HG02571 (cell line): ENCODE data around the gene MGAT5.

Source experiments
- ATAC-seq: cut with Tn5 transposase; IDR thresholded peaks from one replicate; pipeline ENCODE4 v1.9.1; 2021; ENCODE audit warnings: mild to moderate bottlenecking, moderate library complexity; ENCODE audit not compliant: unreplicated experiment

Gene MGAT5

GRCh38 chr2:134301099-134301927 lies 47.4 kb downstream of the MGAT5 start:
- no peak for ATAC-seq

- ATAC-seq, result no peak
Measured at GRCh38 chr2:134301928-134302260, 48.0 kb downstream of the MGAT5 start.

DNA sequence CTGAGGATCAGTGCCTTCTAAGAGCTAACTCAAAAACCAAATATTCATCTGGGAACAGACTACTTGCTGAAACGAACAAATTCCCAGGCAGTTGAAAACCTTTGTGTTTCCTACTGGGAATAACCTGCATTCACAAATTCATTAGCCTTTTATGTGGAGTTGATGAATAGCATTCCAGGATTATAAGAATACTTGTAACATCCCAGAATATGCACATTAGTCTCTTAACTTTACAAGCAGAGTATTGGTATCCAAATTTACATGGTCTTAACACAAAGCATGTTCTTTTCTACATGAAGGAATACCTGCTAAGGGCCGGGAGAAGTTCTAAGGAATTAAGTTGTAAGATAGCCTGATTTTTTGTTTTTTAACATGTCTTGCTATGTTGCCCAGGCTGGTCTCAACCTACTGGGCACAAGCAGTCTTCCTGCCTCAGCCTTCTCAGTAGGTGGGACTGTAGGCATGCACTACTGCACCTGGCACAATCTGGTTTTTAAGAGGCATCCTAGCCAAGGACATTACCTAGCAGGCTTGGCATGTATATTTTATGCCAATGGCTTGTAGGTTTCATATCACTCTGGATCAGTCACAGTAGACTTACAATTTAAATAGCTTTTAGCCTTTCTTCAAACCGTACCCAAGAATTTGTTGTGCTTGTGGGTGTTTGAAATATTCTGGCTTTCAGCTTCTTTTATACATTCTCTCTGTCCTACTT lies 50.7 kb downstream of the MGAT5 start:
- no peak for ATAC-seq

GRCh38 chr2:134305109-134305491 lies 51.2 kb downstream of the MGAT5 start:
- ATAC-seq, result no peak

GRCh38 chr2:134306521-134306920 lies 52.6 kb downstream of the MGAT5 start:
- no peak for ATAC-seq

- no peak for ATAC-seq
Measured at GRCh38 chr2:134307334-134307733, 53.5 kb downstream of the MGAT5 start.

DNA sequence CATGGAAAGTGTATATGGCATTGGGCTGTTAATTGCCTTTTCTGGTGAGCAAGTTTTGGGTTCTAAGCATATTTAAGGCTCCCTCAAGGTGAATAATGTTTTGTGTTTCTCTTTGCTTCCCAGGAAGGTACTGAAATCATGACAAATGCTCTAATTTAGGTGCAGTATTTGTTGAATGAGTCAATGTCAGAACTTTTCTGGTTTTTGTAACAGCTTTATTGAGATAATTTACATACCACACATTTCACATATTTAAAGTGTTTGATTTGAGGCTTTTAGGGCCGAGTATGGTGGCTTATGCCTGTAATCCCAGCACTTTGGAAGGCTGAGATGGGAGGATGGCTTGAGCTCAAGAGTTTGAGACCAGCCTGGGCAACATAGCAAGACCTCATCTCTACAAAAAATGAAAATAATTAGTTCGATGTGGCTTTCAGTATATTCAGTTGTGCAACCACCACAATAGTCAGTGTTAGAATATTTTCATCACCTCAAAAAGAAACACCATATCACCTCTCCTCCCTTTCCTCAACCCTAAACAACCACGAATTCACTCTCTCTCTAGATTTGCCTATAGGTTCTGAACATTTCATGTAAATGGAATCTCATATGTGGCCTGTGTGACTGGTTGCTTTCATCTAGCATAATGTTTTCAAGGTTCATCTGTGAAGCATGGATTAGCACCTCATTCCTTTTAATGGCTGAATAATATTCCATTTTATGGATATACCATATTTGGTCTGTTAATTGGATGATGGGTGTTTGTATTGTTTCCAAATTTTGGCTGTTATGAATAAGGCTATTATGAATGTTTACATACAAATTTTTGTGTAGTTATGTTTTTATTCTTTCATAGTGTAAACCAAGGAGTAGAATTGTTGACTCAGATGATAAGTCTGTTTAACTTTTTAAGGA lies 54.9 kb downstream of the MGAT5 start:
- ATAC-seq, result no peak

DNA sequence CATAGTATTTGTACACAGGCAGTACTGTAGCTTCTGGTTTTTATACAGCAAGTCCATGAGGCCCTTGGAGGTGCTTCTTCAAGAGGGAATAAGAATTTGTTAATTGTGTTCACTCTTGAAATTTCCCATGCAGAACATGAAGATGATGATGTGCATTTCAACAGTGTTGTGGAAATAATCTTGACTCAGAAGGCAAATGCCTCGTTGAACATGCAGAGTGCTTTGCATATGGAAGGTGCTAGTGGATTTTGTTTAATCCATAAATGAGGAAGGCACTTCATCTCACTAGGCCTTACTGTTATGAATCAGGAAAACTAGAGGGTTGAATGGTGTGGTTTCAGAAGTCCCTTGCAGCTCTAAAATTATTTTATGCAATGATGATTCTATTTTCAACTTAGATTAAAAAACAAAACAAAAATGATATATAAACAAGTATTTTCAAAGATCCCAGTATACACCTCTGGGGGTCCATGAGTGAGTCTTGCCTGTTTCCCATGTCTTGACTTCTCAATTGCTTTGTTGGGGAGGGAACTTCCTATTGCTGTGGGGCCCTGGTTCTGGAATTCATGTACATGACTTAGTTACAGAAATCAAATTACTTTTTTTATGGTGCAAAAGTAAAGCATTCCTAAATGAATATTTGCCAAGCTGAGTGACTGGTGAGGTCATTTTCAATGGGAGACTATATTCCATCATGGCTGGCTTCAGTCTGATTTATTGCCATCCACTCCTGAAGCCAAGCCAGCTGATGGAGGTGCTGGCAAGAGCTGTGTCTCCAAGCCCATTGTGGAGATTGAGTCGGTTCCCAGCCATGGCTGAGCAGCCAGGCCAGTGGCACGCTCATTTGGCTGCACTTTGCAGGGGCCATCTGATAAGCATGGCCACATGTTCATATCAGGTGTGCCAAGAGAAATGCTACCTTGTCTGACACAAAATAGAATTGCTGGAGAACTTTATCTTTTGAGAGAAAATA lies 56.5 kb downstream of the MGAT5 start:
- no peak for ATAC-seq

GRCh38 chr2:134312482-134312881 lies 58.6 kb downstream of the MGAT5 start:
- no peak for ATAC-seq

GRCh38 chr2:134314202-134314601 lies 60.3 kb downstream of the MGAT5 start:
- no peak for ATAC-seq

DNA sequence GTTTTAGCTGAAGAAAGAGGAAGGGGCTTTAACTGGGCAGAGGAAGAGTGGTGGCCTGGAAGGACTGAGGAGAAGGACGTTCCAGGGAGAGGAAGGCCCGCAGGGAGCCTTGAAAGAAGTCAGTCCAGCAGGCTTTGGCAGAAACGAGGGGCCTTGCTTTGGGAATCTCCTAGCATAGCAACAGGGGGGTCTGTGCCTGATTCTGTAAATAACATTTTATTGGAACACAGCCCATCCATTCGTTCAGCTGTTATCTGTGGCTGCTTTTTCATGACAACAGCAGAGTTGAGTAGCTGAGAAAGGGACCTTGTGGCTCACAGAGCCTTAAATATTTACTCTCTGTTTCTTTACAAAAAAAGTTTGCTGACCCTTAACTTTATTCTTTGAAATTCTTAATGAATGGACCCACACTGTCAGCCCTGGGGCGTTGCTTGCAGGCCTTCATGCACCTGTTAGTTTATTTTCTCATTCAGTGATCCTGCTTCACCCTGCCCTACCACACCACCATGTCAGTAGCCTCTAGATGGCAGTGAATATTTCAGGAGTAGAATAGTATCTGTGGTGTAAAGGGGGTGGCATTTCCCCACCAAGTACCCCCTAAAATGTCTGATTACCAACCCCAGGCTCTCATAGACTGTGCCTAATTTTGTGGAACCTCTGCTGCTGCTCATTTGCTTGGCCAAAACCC lies 61.0 kb downstream of the MGAT5 start:
- no peak for ATAC-seq

GRCh38 chr2:134315471-134315870 lies 61.6 kb downstream of the MGAT5 start:
- ATAC-seq, result no peak

DNA sequence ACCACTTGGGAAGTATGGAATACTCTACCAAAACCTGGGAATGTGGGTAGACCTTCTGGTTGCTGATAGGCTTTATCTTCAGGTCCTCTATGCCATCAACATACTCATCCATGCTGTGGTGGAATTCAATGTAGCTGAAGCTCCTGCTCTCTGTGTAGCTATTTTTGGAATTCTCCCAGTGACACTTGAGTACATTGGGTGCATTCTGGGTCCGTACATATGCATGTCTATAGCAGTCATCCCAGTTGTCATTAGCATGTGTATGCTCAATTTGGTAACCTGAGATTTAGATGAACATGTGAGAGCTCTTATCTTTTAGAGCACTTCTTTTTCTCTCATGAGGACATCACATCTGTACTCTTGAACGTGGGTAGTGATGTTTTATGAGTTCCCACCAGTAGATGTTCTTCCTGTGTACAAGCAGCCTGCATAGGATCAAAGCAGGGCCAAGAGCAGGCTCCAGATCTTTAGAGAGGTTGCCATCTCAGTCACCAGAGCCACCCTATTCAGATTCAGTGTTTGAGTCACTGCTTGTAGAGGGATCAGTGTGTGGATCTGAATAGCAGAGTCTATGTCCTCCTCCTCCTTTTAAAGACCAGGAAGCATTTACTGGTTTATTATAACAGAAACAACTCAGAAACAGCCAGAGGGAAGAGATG lies 65.9 kb downstream of the MGAT5 start:
- no peak for ATAC-seq

- no peak for ATAC-seq
Measured at GRCh38 chr2:134320930-134321329, 67.1 kb downstream of the MGAT5 start.

DNA sequence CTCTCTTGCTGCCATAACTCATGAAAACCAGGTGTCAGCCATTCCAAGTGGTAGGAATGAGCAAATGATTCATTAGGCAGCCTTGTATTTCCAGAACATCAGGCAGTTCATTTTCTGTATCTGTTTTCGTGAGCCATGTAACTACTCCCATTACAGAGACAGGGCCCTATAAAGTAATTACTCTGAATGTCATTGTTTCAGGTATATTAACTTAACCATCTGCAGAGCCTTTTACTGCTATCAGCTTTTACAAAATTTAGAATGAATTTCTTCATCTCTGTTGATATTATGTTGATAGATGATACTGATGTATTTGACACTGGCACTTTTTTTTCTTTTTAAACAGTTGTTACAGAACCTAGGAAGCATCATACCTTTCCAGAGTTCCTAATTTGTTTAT lies 69.9 kb downstream of the MGAT5 start:
- no peak for ATAC-seq

DNA sequence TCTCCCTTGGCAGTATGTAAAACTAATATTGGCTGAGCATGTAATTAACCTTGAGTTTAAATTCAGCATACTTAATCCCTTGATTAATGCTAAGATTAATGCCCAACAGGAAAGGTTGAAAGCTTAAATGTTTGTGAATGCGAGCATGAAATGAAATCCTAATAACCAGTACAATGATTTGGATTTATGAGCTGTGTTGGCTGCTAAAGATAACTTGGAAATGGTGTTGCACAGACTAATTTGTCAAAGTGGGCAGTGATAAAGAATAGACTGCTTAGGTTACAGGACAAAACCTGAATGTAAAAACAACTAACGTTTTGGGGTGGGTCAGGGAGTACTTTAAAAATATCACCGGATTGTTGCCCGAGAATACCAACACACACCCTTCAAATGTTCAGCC lies 70.6 kb downstream of the MGAT5 start:
- ATAC-seq, result no peak

GRCh38 chr2:134324947-134325346 lies 71.1 kb downstream of the MGAT5 start:
- ATAC-seq, result no peak

DNA sequence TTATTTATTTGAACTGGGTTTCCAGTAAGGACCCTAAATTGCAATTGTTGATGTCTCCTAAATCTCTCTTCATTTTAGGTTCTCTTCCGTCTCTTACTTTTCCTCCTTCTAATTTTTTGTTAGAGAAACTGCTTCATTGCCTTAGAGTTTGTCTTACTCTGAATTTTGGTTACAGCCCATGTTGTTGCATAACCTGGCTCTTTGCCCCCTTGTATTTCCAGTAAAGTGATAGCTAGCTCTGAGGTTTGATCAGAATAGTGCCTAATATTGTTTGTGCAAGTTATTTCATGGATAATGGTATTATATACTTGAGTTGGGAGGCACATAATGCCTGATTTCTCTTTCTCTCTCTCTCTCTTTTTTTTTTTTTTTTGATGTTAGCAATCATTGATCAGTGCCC lies 71.8 kb downstream of the MGAT5 start:
- ATAC-seq, result no peak

DNA sequence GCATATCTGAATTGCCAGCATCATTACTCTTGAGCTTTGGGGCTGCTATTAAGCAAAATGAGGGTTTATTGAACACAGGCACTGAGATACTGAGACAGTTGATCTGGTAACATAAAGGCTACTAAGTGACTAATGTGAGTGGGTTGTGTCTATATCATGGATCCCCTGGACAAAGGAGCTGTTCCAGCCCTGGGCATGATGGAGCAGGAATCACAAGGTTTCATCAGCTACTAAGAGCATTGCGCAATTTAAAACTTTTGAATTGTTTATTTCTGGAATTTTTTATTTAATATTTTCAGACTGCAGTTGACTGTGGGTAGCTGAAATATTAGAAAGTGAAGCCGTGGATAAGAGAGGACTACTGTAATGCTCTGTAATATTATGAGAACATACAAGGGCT lies 73.5 kb downstream of the MGAT5 start:
- ATAC-seq, result no peak
